DMS79 (cell line): ENCODE measurements around the gene CCNY.

Experiments
- DNase-seq: peaks from one replicate; lab custom pipeline; 2025; lab: John Stamatoyannopoulos, UW

Gene CCNY

DNA sequence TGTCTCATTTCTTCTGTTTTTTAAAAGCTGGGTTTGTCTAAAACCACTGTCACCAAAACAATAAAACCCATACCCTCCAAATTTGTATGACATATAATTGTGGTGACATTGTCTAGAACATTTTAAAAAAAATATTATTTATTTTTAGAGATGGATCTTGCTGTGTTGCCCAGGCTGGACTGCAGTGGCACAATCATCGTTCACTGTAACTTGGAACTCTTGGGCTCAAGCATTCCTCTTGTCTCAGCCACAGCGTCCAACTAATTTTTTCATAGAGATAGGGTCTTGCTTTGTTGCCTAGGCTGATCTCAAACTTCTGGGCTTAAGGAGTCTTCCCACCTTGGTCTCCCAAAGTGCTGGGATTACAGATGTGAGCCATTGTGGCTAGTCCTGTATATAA is 116.5 kb downstream of the CCNY start:
- no peak for DNase-seq

DNA sequence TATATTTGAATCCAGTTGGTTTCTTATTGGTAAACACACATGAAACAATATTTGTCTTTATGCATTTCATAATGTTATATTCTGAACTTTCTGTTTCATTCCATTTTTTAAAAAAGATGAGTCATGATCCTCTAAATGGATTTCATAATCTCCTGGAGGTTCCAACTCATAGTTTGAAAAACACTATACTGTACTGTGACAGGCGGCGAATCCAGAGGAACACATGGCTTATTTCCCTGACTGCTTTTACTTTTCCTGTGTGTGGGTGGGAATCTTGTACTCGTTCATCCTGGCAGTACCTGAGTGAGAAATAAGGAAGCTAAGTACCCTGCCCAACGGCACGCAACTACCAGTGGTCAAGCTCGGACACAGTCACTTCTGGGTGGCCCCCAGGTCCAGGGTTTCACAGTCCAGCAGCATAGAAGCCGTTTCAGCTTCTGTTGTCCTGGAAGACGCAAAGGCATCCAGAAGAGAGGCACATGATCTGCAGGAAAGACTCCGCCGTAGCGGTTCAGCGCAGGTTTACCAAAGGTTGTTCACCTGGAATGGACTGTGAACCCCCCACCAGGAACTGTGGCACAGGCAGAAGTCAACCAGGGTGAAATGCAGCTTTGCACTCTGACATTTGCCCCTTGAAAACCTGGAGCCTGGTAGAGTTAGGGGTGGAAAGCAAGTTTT is 117.7 kb downstream of the CCNY start:
- no peak for DNase-seq

DNA sequence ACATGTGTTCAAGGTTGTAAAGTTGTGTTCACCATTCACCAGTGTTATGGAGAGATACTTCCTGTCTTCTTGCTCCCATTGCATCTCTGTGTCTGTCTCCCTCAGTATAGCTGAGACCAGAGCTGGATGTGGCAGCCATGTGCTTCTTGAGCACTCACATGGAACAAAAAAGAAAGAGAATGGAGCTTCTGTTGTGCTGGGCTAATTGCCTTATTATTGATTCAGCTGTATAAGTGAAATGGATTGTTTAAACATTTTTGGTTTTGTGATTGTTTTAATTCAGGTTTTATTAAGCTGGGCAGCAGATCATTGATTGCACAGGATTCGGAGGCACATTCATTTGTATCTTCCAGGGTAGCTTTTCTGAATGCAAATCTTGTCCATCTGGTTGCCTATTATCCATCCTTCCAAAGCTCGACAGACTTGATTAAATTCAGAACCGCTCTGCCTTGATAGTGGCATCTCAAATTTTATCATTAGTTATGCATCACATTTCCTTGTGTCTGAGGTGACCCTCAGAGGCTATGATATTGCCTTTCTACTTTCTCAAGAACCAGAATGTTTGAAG is 119.9 kb downstream of the CCNY start:
- DNase-seq, result no peak

DNA sequence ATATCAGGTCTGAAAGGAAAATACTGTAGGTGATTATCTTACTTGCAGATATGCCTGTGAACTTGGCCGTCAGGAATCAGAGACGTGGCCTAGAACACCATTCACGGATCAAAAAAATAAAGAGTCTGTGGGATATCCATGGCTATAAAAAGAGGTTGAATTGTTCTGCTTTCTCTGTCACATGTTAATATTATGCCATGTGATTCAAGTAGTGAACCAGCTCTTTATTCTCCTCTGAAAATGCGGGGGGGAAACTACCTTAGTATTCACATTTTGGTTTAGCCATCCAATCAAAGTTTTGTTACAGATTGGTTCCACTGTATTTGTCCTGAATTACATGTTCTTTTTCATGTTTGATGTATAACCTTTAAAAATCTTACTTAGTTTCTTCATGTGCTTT is 120.5 kb downstream of the CCNY start:
- no peak for DNase-seq

- DNase-seq, result no peak
Measured at GRCh38 chr10:35458500-35459448, 122.5 kb downstream of the CCNY start.

- no peak for DNase-seq
Measured at GRCh38 chr10:35459449-35459847, 123.1 kb downstream of the CCNY start.

GRCh38 chr10:35460852-35461460 is 124.6 kb downstream of the CCNY start:
- DNase-seq, result no peak

DNA sequence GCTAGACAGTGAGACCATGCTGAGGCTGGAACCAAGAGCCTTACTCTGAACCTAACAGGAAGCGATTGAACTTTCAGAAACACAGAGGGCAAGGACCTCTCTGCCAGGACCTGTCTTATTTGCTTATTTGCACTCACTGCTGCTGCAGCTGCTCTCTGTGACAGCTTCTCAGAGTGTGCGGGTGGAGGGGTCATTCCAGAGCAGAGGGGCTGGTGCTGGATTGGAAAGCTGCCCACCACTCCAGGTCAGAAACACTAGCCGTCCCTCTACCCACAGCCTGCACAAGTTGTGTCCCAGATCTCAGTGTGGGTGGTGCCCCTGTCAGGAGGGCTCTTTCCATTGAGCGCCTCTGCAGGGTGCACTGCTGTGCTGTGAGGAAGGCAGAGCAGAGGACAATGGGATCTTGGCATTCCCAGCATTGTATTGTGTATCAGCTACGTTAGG is 126.2 kb downstream of the CCNY start:
- no peak for DNase-seq

DNA sequence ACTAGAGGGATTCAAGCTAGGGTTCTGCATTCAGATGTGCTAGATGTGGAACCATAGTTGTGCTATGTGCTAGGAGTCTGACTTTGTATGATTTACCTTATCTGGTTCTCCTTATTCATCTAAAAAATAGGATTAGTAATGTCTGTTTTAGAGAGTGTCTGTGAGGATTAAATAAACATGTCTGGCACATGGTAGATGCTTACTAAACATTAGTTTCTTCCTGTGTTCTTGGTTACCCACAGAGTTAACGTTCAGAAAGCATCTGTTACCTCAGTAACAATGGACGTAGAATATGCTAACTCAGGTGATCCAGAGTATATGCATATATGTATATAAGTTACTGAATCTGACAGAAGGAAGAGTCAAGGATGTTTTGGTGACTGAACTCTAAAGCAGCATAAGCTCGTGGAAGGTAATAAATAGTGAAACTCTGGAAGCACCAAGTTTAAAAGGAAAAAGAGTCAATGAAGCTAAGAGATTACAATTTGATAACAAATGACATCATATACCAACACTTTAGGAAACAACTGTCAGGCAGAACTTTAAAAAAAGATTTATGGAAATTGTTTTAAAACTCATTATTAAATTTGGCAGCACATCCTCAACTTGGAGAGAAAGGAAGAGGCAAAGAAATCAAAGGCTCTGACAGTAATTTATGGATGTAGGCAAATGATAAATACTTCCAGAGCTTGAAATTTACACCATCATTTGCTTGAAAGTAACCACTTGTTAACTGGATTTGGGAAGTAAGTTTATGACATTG is 127.0 kb downstream of the CCNY start:
- no peak for DNase-seq

GRCh38 chr10:35463878-35464277 is 127.6 kb downstream of the CCNY start:
- no peak for DNase-seq

- DNase-seq, result no peak
Measured at GRCh38 chr10:35464825-35465456, 128.6 kb downstream of the CCNY start.

GRCh38 chr10:35465673-35466072 is 129.4 kb downstream of the CCNY start:
- DNase-seq, result no peak

DNA sequence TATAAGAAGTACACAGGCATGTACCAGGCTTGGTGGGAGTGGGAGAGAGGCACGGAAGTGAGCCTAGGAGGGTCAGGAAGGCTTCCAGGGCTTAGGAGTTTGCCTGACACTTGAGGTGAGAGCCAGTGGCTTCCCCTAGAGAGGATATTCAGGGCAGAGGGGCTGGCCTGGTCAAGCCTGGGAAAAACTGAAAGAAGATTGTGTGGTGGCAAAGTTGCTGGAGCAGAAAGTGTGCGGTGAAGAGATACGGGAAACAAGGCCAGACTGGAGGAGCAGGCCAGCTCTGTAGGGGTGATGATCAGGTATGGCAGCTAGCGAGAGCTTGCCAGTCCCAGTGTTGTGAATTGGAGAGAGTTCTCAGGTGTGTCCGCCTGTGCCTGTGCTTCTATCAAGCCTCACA is 129.9 kb downstream of the CCNY start:
- DNase-seq, result no peak

GRCh38 chr10:35466661-35467060 is 130.4 kb downstream of the CCNY start:
- DNase-seq, result no peak

DNA sequence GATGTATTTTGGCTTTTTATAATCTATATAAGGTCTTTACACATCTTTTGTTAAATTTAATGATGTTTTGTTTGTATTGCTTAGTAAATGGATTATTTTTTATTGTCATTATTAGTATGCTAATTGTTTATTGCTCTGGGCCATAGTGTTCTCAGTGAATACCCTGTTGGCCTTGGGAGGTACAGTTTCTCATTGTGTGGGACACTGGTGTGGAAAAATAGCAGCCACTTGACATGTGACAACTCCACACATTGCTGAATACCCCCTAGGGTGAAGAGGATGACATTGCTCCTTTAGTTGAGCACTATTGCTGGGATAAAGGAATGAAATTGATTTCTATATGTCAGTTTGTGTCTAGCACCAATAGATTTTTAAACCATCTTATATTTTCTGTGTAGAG is 130.9 kb downstream of the CCNY start:
- no peak for DNase-seq

DNA sequence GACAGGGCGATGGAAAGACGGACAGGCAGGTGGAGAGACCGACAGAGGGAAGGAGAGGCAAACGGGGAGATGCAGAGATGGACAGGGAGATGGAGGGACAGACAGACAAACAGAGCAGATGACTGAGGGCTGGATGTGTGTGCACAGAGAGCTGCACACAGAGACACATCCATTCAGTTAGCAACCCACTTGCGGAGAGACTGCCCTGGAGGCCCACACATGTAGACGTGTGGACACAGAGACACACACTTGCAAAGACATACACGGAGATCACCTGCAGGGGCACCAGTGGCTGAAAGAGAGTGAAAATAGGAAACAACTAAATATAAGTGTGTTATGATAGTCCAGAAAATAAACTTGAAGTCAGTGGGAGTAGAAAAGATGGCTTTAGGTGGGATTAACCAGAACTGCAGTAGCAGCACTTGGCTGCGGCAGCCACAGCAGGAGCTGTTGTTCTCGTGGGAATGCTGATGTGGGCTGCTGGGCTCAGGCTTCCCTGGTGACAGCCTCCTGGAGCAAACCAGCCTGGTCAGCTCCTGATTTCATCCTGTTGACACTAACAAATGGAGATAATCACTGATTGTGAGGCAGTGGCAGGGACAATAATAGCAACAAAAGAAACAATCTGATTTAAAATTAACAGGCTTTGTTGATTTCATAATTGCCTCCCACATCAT is 134.1 kb downstream of the CCNY start:
- no peak for DNase-seq

DNA sequence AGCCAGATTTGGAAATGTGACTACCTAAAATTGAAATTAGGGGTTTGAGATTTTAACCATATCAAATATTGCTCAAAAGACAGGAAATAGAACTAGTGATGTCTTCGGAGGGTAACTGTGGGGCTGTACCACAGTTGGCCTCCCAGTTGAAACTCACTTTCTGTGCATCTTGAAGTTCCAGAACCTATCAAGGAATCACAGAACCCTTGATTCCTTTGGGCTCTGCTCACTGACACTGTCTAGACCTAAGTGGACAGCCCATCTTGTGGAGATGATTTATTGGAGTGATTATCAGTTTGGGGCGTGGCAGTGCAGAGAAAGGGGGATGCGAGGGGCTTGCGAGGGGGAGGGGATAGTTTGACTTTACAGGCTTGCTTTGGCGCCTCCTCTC is 134.6 kb downstream of the CCNY start:
- no peak for DNase-seq

- DNase-seq, result no peak
Measured at GRCh38 chr10:35471435-35471834, 135.1 kb downstream of the CCNY start.

- DNase-seq, result no peak
Measured at GRCh38 chr10:35480142-35480541, 143.8 kb downstream of the CCNY start.

DNA sequence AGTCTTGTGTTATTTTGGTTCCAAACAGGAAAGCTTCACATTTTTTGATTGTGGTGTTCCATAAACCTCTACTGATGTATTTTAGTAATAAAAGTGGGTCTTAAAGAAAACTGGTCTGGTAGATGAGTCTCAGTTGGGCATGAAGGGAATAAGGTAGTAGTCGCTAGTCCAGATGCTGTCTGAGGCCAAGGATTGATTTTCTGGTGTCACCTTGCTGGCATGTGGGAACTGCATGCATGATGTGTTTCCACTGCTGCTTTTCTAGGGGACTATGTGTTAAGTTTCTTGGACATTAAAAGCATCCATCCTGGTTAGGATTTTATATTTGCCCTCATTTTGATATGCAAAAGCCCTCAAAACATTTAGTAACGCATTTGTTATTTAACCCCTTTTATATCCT is 145.1 kb downstream of the CCNY start:
- no peak for DNase-seq
